B cell (primary cell): ENCODE data around the gene HHAT. TPM values are rescaled to one million over a fixed set of nuclear protein-coding genes. Genes with fewer than 3 reads are reported as not detected.

Experiments used
- ATAC-seq: fragments of 200-7000 bp; cut with Tn5 transposase; one replicate; pipeline ENCODE4 v1.10.0; 2021; ENCODE audit warnings: low read depth, mild to moderate bottlenecking, moderate number of reproducible peaks, moderate library complexity
- CTCF ChIA-PET: fragments of 350-600 bp; sonication (Branson Sonifier 250); formaldehyde crosslinking; loops from one replicate; lab custom pipeline; 2021; ENCODE audit warnings: antibody characterized with exemption, inconsistent platforms; lab: Charles Lee
- POLR2A ChIA-PET: fragments of 350-600 bp; sonication (Branson Sonifier 250); formaldehyde crosslinking; loops from one replicate; lab custom pipeline; 2021; ENCODE audit warnings: antibody characterized with exemption; lab: Charles Lee
- DNase-seq: peaks from one replicate; pipeline ENCODE4 v3.0.0; 2013
- H2AFZ ChIP-seq: 2 replicates; pipeline ENCODE4 v1.6.1; 2012; ENCODE audit warnings: mild to moderate bottlenecking, low read depth, low read length; ENCODE audit not compliant: insufficient read depth, poor library complexity, severe bottlenecking
- H3K27ac ChIP-seq, 2 donors: 1 replicate in 1 of 2; 2 replicates in 1 of 2; pipeline ENCODE4 v1.5.1; 2012 to 2013; ENCODE audit warnings: low read length in 2 of 2, mild to moderate bottlenecking in 2 of 2, moderate library complexity in 1 of 2
- H3K27me3 ChIP-seq, 4 experiments: fragments of 200-600 bp in 1 of 4; sonication (generic) in 1 of 4; replicated peaks in 1 of 4; 1 replicate in 2 of 4; 2 replicates in 2 of 4; pipeline versions ENCODE4 v1.6.1 to v1.7.0; 2013 to 2016; ENCODE audit warnings: low read length in 3 of 4, mild to moderate bottlenecking in 2 of 4, mixed read lengths in 1 of 4, moderate library complexity in 1 of 4; ENCODE audit not compliant: insufficient read depth in 4 of 4, control insufficient read depth in 3 of 4; ENCODE audit errors: control extremely low read depth in 1 of 4
- H3K36me3 ChIP-seq, 2 experiments: replicated peaks in 1 of 2; 1 replicate in 1 of 2; 2 replicates in 1 of 2; pipeline versions ENCODE4 v1.6.1 to v1.7.1; 2013; ENCODE audit warnings: low read length in 1 of 2; ENCODE audit not compliant: insufficient read depth in 2 of 2, control insufficient read depth in 1 of 2; ENCODE audit errors: control extremely low read depth in 1 of 2, extremely low read depth in 1 of 2
- H3K4me1 ChIP-seq, 2 donors: fragments of 200-600 bp in 1 of 2; sonication (generic) in 1 of 2; 1 replicate in 1 of 2; 2 replicates in 1 of 2; pipeline versions ENCODE4 v1.5.1 to v1.6.1; 2013 to 2017; ENCODE audit warnings: low read length in 2 of 2; ENCODE audit not compliant: control insufficient read depth in 2 of 2, insufficient read depth in 2 of 2
- H3K4me2 ChIP-seq: replicated peaks from 2 replicates; pipeline ENCODE3; 2012; ENCODE audit warnings: mild to moderate bottlenecking, low read depth, low read length; ENCODE audit not compliant: poor library complexity, severe bottlenecking
- H3K4me3 ChIP-seq, 5 experiments: fragments of 200-600 bp in 1 of 5; sonication (generic) in 1 of 5; 1 replicate in 3 of 5; 2 replicates in 2 of 5; pipeline versions ENCODE4 v1.5.1 to v1.7.0; 2011 to 2016; ENCODE audit warnings: low read length in 4 of 5, mild to moderate bottlenecking in 4 of 5, low read depth in 2 of 5, control low read depth in 1 of 5, moderate library complexity in 1 of 5; ENCODE audit not compliant: insufficient read depth in 1 of 5; ENCODE audit errors: control extremely low read depth in 1 of 5, extremely low read depth in 1 of 5
- H3K79me2 ChIP-seq: fragments of 200-600 bp; sonication (generic); one replicate; pipeline ENCODE4 v1.6.0; 2016; ENCODE audit warnings: low read length; ENCODE audit not compliant: control insufficient read depth, insufficient read depth
- H3K9ac ChIP-seq: fragments of 200-600 bp; sonication (generic); 2 replicates; pipeline ENCODE4 v1.6.1; 2017; ENCODE audit warnings: mild to moderate bottlenecking, low read length, moderate library complexity
- H3K9me3 ChIP-seq, 3 donors: one replicate each; pipeline versions ENCODE4 v1.6.1 to v1.7.1; 2013; ENCODE audit warnings: low read length in 2 of 3; ENCODE audit not compliant: control insufficient read depth in 2 of 3, insufficient read depth in 1 of 3; ENCODE audit errors: control extremely low read depth in 1 of 3
- H4K20me1 ChIP-seq: 2 replicates; pipeline ENCODE4 v1.6.0; 2012; ENCODE audit warnings: mild to moderate bottlenecking, low read length; ENCODE audit not compliant: insufficient read depth, control insufficient read depth, poor library complexity, severe bottlenecking
- H3K27ac Mint-ChIP-seq: one replicate; pipeline ENCODE4 v1.8.0; 2021; ENCODE audit warnings: mixed read lengths
- H3K27me3 Mint-ChIP-seq: one replicate; pipeline ENCODE4 v1.8.0; 2021; ENCODE audit warnings: mixed read lengths
- H3K4me1 Mint-ChIP-seq: one replicate; pipeline ENCODE4 v1.8.0; 2021; ENCODE audit warnings: mixed read lengths
- H3K4me3 Mint-ChIP-seq: one replicate; pipeline ENCODE4 v1.8.0; 2021; ENCODE audit warnings: mixed read lengths
- H3K9me3 Mint-ChIP-seq: one replicate; pipeline ENCODE4 v1.8.0; 2022; ENCODE audit warnings: mixed read lengths; ENCODE audit not compliant: insufficient read depth
- CTCF ChIP-seq: fragments of 200-600 bp; IDR thresholded peaks from one replicate; pipeline ENCODE4 v1.8.0; 2022; ENCODE audit warnings: antibody characterized with exemption, mild to moderate bottlenecking
- EZH2 ChIP-seq: IDR thresholded peaks from 2 replicates; pipeline ENCODE4 v1.6.1; 2012; ENCODE audit warnings: borderline replicate concordance, low read depth, mild to moderate bottlenecking, moderate library complexity, low read length; ENCODE audit not compliant: insufficient read depth, poor library complexity, severe bottlenecking
- WGBS: methylation state at CpG from one replicate; pipeline ENCODE4 v1.1.5; 2013; ENCODE audit warnings: missing lambda C conversion rate; ENCODE audit not compliant: insufficient coverage; 5-methylcytosine and 5-hydroxymethylcytosine counted together
- intact Hi-C: fragments of 100-400 bp; cut with micrococcal nuclease; formaldehyde crosslinking; loops from one replicate; pipeline ENCODE4 v1.10.0; 2022
- polyA plus RNA-seq: library from polyadenylated mRNA; depleted of rRNA; stranded (reverse); fragments of >200 nt; gene quantifications from 2 replicates; pipeline ENCODE4 v1.2.3, GENCODE V29; 2012
- total RNA-seq, 2 donors: library from RNA; stranded (reverse); fragments of 120-200 nt in 1 of 2; gene quantifications; 1 replicate in 1 of 2; 2 replicates in 1 of 2; pipeline versions ENCODE4 v1.2.3 to v1.2.4, GENCODE V29; 2013 to 2022

Gene HHAT
- total and polyA plus RNA-seq, 2 donors (not counting 1 experiment from before 2014, with no cell fraction given): 4.0 to 28.2 TPM

GRCh38 chr1:210683403-210684047 lies 354.8 kb downstream of the HHAT start:
- H3K4me2 ChIP-seq: no peak overlapping the region
- no peak overlapping the region for H3K4me3 Mint-ChIP-seq
- H3K27ac ChIP-seq: no peak overlapping the region
- H3K4me1 Mint-ChIP-seq: peaks cover 9% of the 10 kb centered on the region
- intact Hi-C loops: no loop called here
- H3K9me3 Mint-ChIP-seq: no peaks in the 10 kb centered on the region
- no peaks in the 10 kb centered on the region for H3K9me3 ChIP-seq
- H2AFZ ChIP-seq: no peak overlapping the region
- H3K27ac Mint-ChIP-seq: no peak overlapping the region
- no peak overlapping the region for H3K4me3 ChIP-seq
- H3K27me3 ChIP-seq: no peaks in the 10 kb centered on the region
- no peaks in the 10 kb centered on the region for H3K4me1 ChIP-seq
- WGBS: 95% methylated on average over 33 of the region's 33 CpGs
- no peak for DNase-seq
- no peaks in the 10 kb centered on the region for H3K36me3 ChIP-seq
- H4K20me1 ChIP-seq: no peaks in the 10 kb centered on the region
- ATAC-seq: no peak
- no peaks in the 10 kb centered on the region for H3K79me2 ChIP-seq
- H3K9ac ChIP-seq: no peak overlapping the region
- POLR2A ChIA-PET: no interaction called here
- no peak for TF ChIP-seq EZH2
- H3K27me3 Mint-ChIP-seq: no peaks in the 10 kb centered on the region
- CTCF ChIA-PET: no interaction called here

DNA sequence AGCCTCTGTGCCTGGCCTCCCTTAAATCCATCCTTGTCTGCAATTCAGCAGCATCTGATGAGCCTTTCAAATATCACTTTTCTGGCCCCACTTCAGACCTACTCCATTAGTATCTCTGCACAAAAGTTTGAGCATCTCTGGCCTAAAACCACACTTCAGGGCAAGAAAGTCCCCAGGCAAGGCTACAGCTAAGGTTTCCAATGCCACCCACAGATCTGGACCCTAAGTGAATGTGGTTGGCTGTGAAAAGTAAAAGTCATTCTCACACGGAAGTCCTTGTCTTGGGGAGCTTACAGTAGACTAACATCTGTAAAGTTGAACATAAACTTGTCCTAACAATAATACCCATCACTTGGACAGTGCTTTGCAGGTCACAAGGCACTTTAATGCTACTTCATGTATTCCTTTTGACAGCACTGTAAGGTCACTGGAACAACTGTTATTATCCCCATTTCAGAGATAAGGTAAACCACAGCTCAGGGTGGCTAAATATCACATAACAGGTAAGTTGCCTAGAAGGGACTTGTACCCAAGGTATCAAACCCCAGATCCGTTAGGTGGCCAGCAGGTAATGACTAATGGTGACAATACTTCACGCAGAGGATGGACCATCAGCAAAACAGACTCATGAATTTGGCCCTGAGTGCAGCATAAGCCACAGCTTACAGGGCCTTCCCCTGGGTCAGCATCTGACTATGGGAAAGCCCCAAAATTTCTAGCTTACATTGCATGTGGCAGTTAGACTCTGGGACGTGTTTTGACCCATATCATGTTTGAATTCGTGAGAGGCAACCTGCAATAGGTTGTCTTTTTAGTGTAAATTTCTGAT lies 356.0 kb downstream of the HHAT start:
- TF ChIP-seq EZH2 (no peak), CTCF (no peak)
- H3K4me1 ChIP-seq: no peaks in the 10 kb centered on the region
- no peak overlapping the region for H2AFZ ChIP-seq
- H3K4me3 ChIP-seq: no peak overlapping the region
- POLR2A ChIA-PET: no interaction called here
- intact Hi-C loops: no loop called here
- no peak for ATAC-seq
- no peak overlapping the region for H3K4me2 ChIP-seq
- 53% methylated on average over 3 of the region's 5 CpGs for WGBS
- no peaks in the 10 kb centered on the region for H3K36me3 ChIP-seq
- no peaks in the 10 kb centered on the region for H3K9me3 Mint-ChIP-seq
- H3K27me3 Mint-ChIP-seq: no peaks in the 10 kb centered on the region
- H3K4me3 Mint-ChIP-seq: no peak overlapping the region
- no peaks in the 10 kb centered on the region for H4K20me1 ChIP-seq
- no peak overlapping the region for H3K27ac ChIP-seq
- H3K79me2 ChIP-seq: no peaks in the 10 kb centered on the region
- no peaks in the 10 kb centered on the region for H3K27me3 ChIP-seq
- CTCF ChIA-PET: no interaction called here
- H3K9me3 ChIP-seq: no peaks in the 10 kb centered on the region
- peaks cover 9% of the 10 kb centered on the region for H3K4me1 Mint-ChIP-seq
- no peak for DNase-seq
- no peak overlapping the region for H3K27ac Mint-ChIP-seq
- no peak overlapping the region for H3K9ac ChIP-seq
